Sigmoid colon (tissue), 7 donors: ENCODE results near the gene NEK5. TPM values are rescaled to one million over a fixed set of nuclear protein-coding genes. Genes with fewer than 3 reads are reported as not detected.

Experiments
- DNase-seq: peaks from one replicate; pipeline ENCODE4 v3.0.0-alpha.2; 2019
- H3K27ac ChIP-seq, 4 donors: fragments of 200-600 bp; sonication (generic); one replicate each; pipeline ENCODE4 v1.5.1; 2016 to 2019; ENCODE audit warnings: mild to moderate bottlenecking in 1 of 4
- H3K27me3 ChIP-seq, 3 donors: fragments of 200-600 bp; sonication (generic); one replicate each; pipeline ENCODE4 v1.5.1; 2019; ENCODE audit warnings: mild to moderate bottlenecking in 1 of 3
- H3K36me3 ChIP-seq, 4 donors: fragments of 200-600 bp; sonication (generic); one replicate each; pipeline ENCODE4 v1.5.1; 2016 to 2019
- H3K4me1 ChIP-seq, 4 donors: fragments of 200-600 bp; sonication (generic); one replicate each; pipeline ENCODE4 v1.5.1; 2017 to 2019
- H3K4me3 ChIP-seq, 4 donors: fragments of 200-600 bp; sonication (generic); one replicate each; pipeline ENCODE4 v1.5.1; 2017 to 2019; ENCODE audit warnings: mild to moderate bottlenecking in 2 of 4, moderate library complexity in 1 of 4
- H3K9me3 ChIP-seq, 4 donors: fragments of 200-600 bp in 3 of 4; sonication (generic) in 3 of 4; one replicate each; pipeline versions ENCODE4 v1.5.1 to v1.6.1; 2013 to 2019
- EP300 ChIP-seq, 4 donors: sonication (generic); formaldehyde crosslinking; IDR thresholded peaks; one replicate each; pipeline ENCODE4 v1.6.1; 2017; ENCODE audit warnings: antibody characterized with exemption in 4 of 4
- POLR2A ChIP-seq, 2 donors: fragments of 450-650 bp; IDR thresholded peaks; one replicate each; pipeline ENCODE4 v1.6.1; 2016; ENCODE audit warnings: antibody characterized with exemption in 2 of 2, mild to moderate bottlenecking in 2 of 2, moderate library complexity in 2 of 2
- POLR2AphosphoS5 ChIP-seq, 4 donors: sonication (generic); formaldehyde crosslinking; IDR thresholded peaks; one replicate each; pipeline ENCODE4 v1.6.1; 2017; ENCODE audit warnings: antibody characterized with exemption in 4 of 4
- WGBS, 2 donors: extraction: QIAGEN DNeasy Blood & Tissue Kit; methylation state at CpG; one replicate each; pipeline ENCODE4 v1.1.7; 2013; 5-methylcytosine and 5-hydroxymethylcytosine counted together
- intact Hi-C: fragments of 100-400 bp; cut with DNase I; formaldehyde crosslinking; loops from one replicate; pipeline ENCODE4 v1.15.1; 2023
- polyA plus RNA-seq, 3 donors: library from polyadenylated mRNA; stranded (reverse); fragments of 200-250 nt; gene quantifications; one replicate each; pipeline ENCODE4 v1.2.3, GENCODE V29; 2013
- total RNA-seq, 4 donors: library from RNA; depleted of rRNA; stranded (reverse); fragments of >200 nt; gene quantifications; one replicate each; pipeline ENCODE4 v1.1.0, GENCODE V29; 2016
- TF ChIP-seq, protein P1 (sequence below), 4 experiments: fragments of 450-650 bp in 3 of 4; fragments of 200-600 bp in 1 of 4; IDR thresholded peaks; one replicate each; pipeline ENCODE4 v1.5.1; 2016 to 2019; ENCODE audit warnings: antibody characterized with exemption in 4 of 4, mild to moderate bottlenecking in 3 of 4, moderate library complexity in 2 of 4
- donor health status: healthy with polysubstance abuse.
- donor health status: Bipolar disorder and iron deficiency.
- donor health status: healthy.

Gene NEK5
- total and polyA plus RNA-seq, 7 donors: 0.17 to 0.83 (median 0.33) TPM; not detected in 2

DNA sequence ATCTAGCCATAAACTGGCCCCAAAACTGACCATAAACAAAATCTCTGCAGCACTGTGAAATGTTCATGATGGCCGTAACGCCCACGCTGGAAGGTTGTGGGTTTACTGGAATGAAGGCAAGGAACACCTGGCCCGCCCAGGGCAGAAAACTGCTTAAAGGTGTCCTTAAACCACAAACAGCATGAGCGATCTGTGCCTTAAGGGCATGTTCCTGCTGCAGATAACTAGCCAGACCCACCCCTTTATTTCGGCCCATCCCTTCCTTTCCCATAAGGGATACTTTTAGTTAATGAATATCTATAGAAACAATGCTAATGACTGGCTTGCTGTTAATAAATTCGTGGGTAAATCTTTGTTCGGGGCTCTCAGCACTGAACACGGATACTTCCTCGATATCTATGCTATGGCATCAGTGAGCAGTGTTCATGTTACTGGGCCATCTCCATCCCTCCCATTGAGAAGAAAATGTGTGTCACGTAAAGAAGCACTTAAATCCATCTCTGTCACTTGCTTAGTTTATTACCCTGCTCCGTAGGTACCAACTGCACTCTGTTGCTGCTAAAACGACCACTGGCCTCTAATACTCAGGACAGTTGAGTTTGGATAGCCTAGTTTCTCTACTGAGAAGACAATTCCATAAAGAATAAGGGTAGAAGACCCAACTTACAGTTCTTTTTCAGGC is 122.9 kb downstream of the NEK5 start:
- Histone ChIP-seq H3K27me3 (no peaks in the 10 kb centered on the region), H3K4me3 (no peak overlapping the region), H3K4me1 (peaks cover 0 to 13% (median 8%) of the 10 kb centered on the region in 4 donors), H3K27ac (no peak overlapping the region), H3K9me3 (no peaks in the 10 kb centered on the region), H3K36me3 (no peaks in the 10 kb centered on the region)
- DNase-seq: no peak
- no peak for TF ChIP-seq EP300 (IDR thresholded peaks at IDR 0.05)
- TF ChIP-seq, protein P1, sequence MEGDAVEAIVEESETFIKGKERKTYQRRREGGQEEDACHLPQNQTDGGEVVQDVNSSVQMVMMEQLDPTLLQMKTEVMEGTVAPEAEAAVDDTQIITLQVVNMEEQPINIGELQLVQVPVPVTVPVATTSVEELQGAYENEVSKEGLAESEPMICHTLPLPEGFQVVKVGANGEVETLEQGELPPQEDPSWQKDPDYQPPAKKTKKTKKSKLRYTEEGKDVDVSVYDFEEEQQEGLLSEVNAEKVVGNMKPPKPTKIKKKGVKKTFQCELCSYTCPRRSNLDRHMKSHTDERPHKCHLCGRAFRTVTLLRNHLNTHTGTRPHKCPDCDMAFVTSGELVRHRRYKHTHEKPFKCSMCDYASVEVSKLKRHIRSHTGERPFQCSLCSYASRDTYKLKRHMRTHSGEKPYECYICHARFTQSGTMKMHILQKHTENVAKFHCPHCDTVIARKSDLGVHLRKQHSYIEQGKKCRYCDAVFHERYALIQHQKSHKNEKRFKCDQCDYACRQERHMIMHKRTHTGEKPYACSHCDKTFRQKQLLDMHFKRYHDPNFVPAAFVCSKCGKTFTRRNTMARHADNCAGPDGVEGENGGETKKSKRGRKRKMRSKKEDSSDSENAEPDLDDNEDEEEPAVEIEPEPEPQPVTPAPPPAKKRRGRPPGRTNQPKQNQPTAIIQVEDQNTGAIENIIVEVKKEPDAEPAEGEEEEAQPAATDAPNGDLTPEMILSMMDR (IDR thresholded peaks at IDR 0.05): no peak
- intact Hi-C loops: no loop called here
- 82 to 91% methylated on average over 13 of the region's 13 CpGs for WGBS, 2 donors

DNA sequence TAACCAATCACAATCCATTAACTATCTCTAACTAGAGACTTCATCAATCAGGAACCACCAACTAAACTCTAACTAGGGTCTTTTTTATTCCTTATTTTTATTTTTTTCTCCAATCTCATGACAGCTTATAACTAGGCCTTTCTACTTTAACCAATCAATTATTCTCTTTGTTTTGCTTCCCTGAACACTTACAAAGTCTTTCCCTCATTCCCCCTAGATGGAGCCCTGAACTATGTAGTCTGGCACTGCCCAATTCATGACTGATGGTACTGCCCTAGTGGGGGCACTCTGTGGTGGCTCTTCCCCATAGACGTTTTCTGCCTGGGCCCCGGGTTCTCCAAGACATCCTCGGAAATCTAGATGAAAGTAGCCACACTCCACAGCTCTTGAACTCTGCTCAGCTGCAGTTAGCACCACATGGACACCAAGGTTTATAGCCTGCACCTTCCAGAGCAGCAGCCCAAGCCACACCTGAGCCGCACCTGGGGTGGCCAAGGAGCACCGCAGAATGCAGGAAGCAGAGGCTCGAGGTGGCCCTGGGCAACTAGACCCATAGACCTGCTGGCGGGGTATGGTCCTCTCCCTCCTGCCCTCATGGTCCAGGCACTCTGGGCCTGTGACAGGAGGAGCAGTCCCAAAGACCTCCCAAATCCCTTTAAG is 124.2 kb downstream of the NEK5 start:
- H3K27ac ChIP-seq: no peak overlapping the region
- H3K36me3 ChIP-seq: no peaks in the 10 kb centered on the region
- TF ChIP-seq POLR2A (IDR thresholded peaks at IDR 0.05) (no peak), POLR2AphosphoS5 (IDR thresholded peaks at IDR 0.05) (no peak), EP300 (IDR thresholded peaks at IDR 0.05) (no peak)
- TF ChIP-seq, protein P1 (IDR thresholded peaks at IDR 0.05): no peak
- H3K4me1 ChIP-seq: peaks cover 0 to 15% (median 8%) of the 10 kb centered on the region in 4 donors
- no peaks in the 10 kb centered on the region for H3K27me3 ChIP-seq
- intact Hi-C loops: no loop called here
- no peak overlapping the region for H3K4me3 ChIP-seq
- DNase-seq: no peak
- WGBS, 2 donors: 38 to 76% methylated on average over 7 of the region's 7 CpGs
- H3K9me3 ChIP-seq: no peaks in the 10 kb centered on the region

DNA sequence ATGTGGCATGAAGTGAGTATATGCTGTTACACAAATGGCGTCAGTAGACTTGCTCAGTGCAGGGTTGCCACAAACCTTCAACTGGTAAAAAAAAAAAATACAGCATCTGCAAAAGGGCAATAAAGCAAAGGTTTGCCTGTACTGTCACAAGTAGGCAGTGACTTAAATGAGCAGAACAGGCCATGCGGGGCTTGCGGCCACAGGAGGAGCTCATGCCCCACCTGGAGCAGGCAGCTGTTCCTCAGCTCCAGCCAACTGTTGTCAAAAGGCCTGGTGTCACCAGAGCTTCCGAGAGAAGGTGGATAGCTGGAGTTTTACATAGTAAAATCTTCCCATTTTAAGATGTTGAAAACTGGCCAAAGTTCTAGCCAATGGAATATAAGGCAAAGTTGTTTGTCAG is 125.3 kb downstream of the NEK5 start:
- H3K27me3 ChIP-seq: no peaks in the 10 kb centered on the region
- intact Hi-C loops: no loop called here
- H3K27ac ChIP-seq: no peak overlapping the region
- H3K4me3 ChIP-seq: no peak overlapping the region
- no peaks in the 10 kb centered on the region for H3K9me3 ChIP-seq
- TF ChIP-seq POLR2AphosphoS5 (IDR thresholded peaks at IDR 0.05): no peak
- H3K36me3 ChIP-seq: no peaks in the 10 kb centered on the region
- H3K4me1 ChIP-seq: peaks cover 0 to 24% (median 18%) of the 10 kb centered on the region in 4 donors
- no peak for DNase-seq
- 31 to 76% methylated on average over 4 of the region's 4 CpGs for WGBS, 2 donors

GRCh38 chr13:52002361-52002760 is 126.5 kb downstream of the NEK5 start:
- no peak overlapping the region for H3K27ac ChIP-seq
- no peaks in the 10 kb centered on the region for H3K9me3 ChIP-seq
- H3K4me3 ChIP-seq: no peak overlapping the region
- WGBS, 2 donors: 76 to 77% methylated on average over 4 of the region's 4 CpGs
- H3K4me1 ChIP-seq: peaks cover 0 to 25% (median 18%) of the 10 kb centered on the region in 4 donors
- intact Hi-C loops: no loop called here
- no peak for DNase-seq
- H3K36me3 ChIP-seq: no peaks in the 10 kb centered on the region
- H3K27me3 ChIP-seq: no peaks in the 10 kb centered on the region
- TF ChIP-seq EP300 (IDR thresholded peaks at IDR 0.05) (no peak), POLR2A (IDR thresholded peaks at IDR 0.05) (no peak), POLR2AphosphoS5 (IDR thresholded peaks at IDR 0.05) (no peak)
- TF ChIP-seq, protein P1 (IDR thresholded peaks at IDR 0.05): no peak

GRCh38 chr13:52001120-52001731 is 127.6 kb downstream of the NEK5 start:
- no peak for DNase-seq
- H3K27me3 ChIP-seq: no peaks in the 10 kb centered on the region
- 38 to 58% methylated on average over 3 of the region's 3 CpGs for WGBS, 2 donors
- peaks cover 0 to 29% (median 23%) of the 10 kb centered on the region in 4 donors for H3K4me1 ChIP-seq
- intact Hi-C loops: loop anchor here (2.0 kb wide), 1 partner anchor 126 kb away; no protein-coding TSS in a partner anchor
- TF ChIP-seq POLR2A (IDR thresholded peaks at IDR 0.05) (no peak), POLR2AphosphoS5 (IDR thresholded peaks at IDR 0.05) (no peak)
- TF ChIP-seq, protein P1 (IDR thresholded peaks at IDR 0.05): peak; percentile 7 to 74 (median 54)
- no peaks in the 10 kb centered on the region for H3K9me3 ChIP-seq
- H3K36me3 ChIP-seq: no peaks in the 10 kb centered on the region
- no peak overlapping the region for H3K27ac ChIP-seq
- no peak overlapping the region for H3K4me3 ChIP-seq
